SU-DHL-6 (cell line): ENCODE measurements around the gene CLDN10.

Source experiments
- H2AFZ ChIP-seq: fragments of 200-600 bp; sonication (generic); 2 replicates; pipeline ENCODE4 v1.6.1; 2014; ENCODE audit warnings: low read depth, mild to moderate bottlenecking, moderate library complexity, mixed read lengths, antibody characterized with exemption, low read length; ENCODE audit not compliant: severe bottlenecking
- H3F3A ChIP-seq: fragments of 200-600 bp; shearing (Covaris generic); 2 replicates; pipeline ENCODE4 v1.6.0; 2016; ENCODE audit warnings: antibody characterized with exemption, mild to moderate bottlenecking; ENCODE audit not compliant: insufficient read depth
- H3K27ac ChIP-seq: fragments of 200-600 bp; sonication (generic); 2 replicates; pipeline ENCODE4 v1.5.1; 2016; ENCODE audit warnings: low read depth, mild to moderate bottlenecking, low read length, moderate library complexity, mixed read lengths
- H3K27me3 ChIP-seq: fragments of 200-600 bp; sonication (generic), shearing (Covaris generic); 2 replicates; pipeline ENCODE4 v1.6.0; 2014; ENCODE audit warnings: mild to moderate bottlenecking, low read length
- H3K36me3 ChIP-seq: fragments of 200-600 bp; sonication (generic); 2 replicates; pipeline ENCODE4 v1.6.1; 2014; ENCODE audit warnings: mild to moderate bottlenecking, low read length, mixed read lengths
- H3K4me2 ChIP-seq: fragments of 300-600, 200-600 bp; shearing (Covaris generic), sonication (generic); 2 replicates; pipeline ENCODE4 v1.6.0; 2014; ENCODE audit warnings: low read length, low read depth, mild to moderate bottlenecking; ENCODE audit not compliant: poor library complexity, severe bottlenecking
- H3K4me3 ChIP-seq: fragments of 200-600 bp; sonication (generic); 2 replicates; pipeline ENCODE4 v1.5.1; 2014; ENCODE audit warnings: antibody characterized with exemption, low read length, mild to moderate bottlenecking, mixed read lengths; ENCODE audit not compliant: insufficient read depth, poor library complexity, severe bottlenecking
- H3K79me2 ChIP-seq: fragments of 200-600 bp; sonication (generic); 2 replicates; pipeline ENCODE4 v1.6.1; 2014; ENCODE audit warnings: mild to moderate bottlenecking, low read length, moderate library complexity; ENCODE audit not compliant: insufficient read depth
- H3K9ac ChIP-seq: fragments of 200-600 bp; sonication (generic); 2 replicates; pipeline ENCODE4 v1.7.0; 2014; ENCODE audit warnings: mild to moderate bottlenecking, low read length
- H3K9me2 ChIP-seq: fragments of 200-600 bp; sonication (generic); replicated peaks from 2 replicates; pipeline ENCODE4 v1.6.1; 2014; ENCODE audit warnings: low read length; ENCODE audit not compliant: insufficient read depth
- H3K9me3 ChIP-seq: fragments of 200-600 bp; sonication (generic); 2 replicates; pipeline ENCODE4 v1.6.1; 2014; ENCODE audit warnings: low read length, mixed read lengths; ENCODE audit not compliant: insufficient read depth
- H4K20me1 ChIP-seq: fragments of 200-600 bp; sonication (generic); 2 replicates; pipeline ENCODE4 v1.6.1; 2014; ENCODE audit warnings: low read depth, mild to moderate bottlenecking, antibody characterized with exemption, low read length, moderate library complexity, mixed read lengths
- EZH2phosphoT487 ChIP-seq: fragments of 200-600 bp; sonication (generic), shearing (Covaris generic); conservative IDR thresholded peaks from 2 replicates; pipeline ENCODE4 v1.6.1; 2018; ENCODE audit warnings: mild to moderate bottlenecking, antibody characterized with exemption, low read length, moderate library complexity, mixed read lengths
- TF ChIP-seq, protein P1 (sequence below): fragments of 200-600 bp; sonication (generic); IDR thresholded peaks from one replicate; pipeline ENCODE4 v1.5.1; 2017; ENCODE audit warnings: antibody characterized with exemption, mild to moderate bottlenecking, low read length, moderate library complexity; ENCODE audit not compliant: insufficient read depth, poor library complexity, severe bottlenecking

CLDN10 gene

DNA sequence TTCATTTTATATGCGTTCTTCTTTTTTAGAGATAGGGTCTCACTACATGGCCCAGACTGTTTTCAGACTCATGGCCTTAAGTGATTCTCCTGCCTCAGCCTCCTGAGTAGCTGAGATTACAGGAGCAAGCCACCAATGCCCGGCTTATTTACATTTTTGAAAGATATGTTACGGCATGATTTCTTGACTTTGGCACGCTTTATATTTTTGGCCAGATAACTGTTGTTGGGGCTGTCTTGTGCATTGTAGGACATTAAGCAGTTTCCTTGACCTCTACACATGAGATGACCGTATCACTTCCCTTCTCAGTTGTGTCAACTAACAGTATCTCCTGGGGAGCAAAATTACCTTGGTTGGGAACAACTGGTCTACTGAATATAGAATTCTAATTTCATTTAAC is 28.9 kb upstream of the CLDN10 start:
- TF ChIP-seq, protein P1, sequence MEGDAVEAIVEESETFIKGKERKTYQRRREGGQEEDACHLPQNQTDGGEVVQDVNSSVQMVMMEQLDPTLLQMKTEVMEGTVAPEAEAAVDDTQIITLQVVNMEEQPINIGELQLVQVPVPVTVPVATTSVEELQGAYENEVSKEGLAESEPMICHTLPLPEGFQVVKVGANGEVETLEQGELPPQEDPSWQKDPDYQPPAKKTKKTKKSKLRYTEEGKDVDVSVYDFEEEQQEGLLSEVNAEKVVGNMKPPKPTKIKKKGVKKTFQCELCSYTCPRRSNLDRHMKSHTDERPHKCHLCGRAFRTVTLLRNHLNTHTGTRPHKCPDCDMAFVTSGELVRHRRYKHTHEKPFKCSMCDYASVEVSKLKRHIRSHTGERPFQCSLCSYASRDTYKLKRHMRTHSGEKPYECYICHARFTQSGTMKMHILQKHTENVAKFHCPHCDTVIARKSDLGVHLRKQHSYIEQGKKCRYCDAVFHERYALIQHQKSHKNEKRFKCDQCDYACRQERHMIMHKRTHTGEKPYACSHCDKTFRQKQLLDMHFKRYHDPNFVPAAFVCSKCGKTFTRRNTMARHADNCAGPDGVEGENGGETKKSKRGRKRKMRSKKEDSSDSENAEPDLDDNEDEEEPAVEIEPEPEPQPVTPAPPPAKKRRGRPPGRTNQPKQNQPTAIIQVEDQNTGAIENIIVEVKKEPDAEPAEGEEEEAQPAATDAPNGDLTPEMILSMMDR, result no peak
- TF ChIP-seq EZH2phosphoT487, result no peak
- H3K4me2 ChIP-seq, result no peak overlapping the region
- no peaks in the 10 kb centered on the region for H3K9me3 ChIP-seq
- H3K27ac ChIP-seq, result no peak overlapping the region
- H3K27me3 ChIP-seq, result no peaks in the 10 kb centered on the region
- H3K9me2 ChIP-seq, result no peaks in the 10 kb centered on the region
- no peaks in the 10 kb centered on the region for H3K36me3 ChIP-seq
- no peaks in the 10 kb centered on the region for H3K79me2 ChIP-seq
- no peak overlapping the region for H3K4me3 ChIP-seq
- H4K20me1 ChIP-seq, result no peaks in the 10 kb centered on the region; the same call in 1 of the 2 replicates
- no peak overlapping the region for H3K9ac ChIP-seq
- H3F3A ChIP-seq, result no peaks in the 10 kb centered on the region
- H2AFZ ChIP-seq, result no peak overlapping the region

DNA sequence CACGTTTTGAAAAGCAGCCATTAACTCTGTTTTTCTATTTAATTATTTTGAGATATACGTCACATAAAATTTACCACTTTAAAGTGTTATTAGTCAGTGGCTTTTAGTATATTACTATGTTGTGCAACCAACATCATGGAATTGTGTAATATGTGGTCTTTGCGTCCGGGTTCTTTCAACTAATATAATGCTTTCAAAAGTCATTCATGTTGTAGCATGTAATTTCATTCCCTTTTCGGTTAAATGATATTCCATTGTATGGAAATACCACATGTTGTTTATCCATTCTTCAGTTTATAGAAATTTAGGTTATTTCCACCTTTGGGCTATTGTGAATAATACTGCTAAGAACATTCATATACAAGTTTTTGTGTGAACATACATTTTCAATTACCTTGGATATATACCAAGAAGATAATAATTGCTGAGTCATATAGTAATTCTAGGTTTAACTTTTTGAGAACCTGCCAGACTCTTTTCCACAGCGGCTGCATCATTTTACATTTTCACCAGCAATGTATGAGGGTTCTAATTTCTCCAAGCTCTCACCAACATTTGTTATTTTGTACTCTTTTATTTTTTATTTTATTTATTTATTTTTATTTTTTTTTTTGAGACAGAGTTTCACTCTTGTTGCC is 28.1 kb upstream of the CLDN10 start:
- H3K36me3 ChIP-seq, result no peaks in the 10 kb centered on the region
- H3K27ac ChIP-seq, result no peak overlapping the region
- H3F3A ChIP-seq, result no peaks in the 10 kb centered on the region

DNA sequence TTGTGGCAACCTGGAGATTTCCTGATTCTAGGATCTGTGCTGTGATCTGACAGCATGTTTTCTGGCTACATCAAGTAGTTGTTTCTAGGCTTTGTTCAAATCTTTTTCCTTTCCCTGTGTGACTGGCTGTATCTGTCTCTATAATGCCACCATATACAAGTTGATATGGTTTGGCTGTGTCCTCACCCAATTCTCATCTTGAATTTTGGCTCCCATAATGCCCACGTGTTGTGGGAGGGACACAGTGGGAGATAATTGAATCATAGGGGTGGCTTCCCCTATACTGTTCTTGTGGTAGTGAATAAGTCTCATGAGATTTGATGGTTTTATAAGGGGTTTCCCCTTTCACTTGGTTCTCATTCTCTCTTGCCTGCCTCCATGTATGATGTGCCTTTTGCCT is 24.6 kb upstream of the CLDN10 start:
- Histone ChIP-seq H3K9me2 (no peaks in the 10 kb centered on the region), H3K4me2 (no peak overlapping the region), H4K20me1 (no peaks in the 10 kb centered on the region), H2AFZ (no peak overlapping the region), H3K27me3 (no peaks in the 10 kb centered on the region), H3F3A (no peaks in the 10 kb centered on the region), H3K4me3 (no peak overlapping the region), H3K79me2 (no peaks in the 10 kb centered on the region), H3K9me3 (0 out of 2 replicates have a peak, but pooled peaks cover 3% of the 10 kb centered on the region), H3K27ac (no peak overlapping the region), H3K9ac (no peak overlapping the region), H3K36me3 (no peaks in the 10 kb centered on the region)
- TF ChIP-seq EZH2phosphoT487, result no peak
- TF ChIP-seq, protein P1, result no peak

More for the DNA sequence above, 28.1 kb upstream of the CLDN10 start:
- no peaks in the 10 kb centered on the region for H3K79me2 ChIP-seq
- H3K9ac ChIP-seq, result no peak overlapping the region
- H3K27me3 ChIP-seq, result no peaks in the 10 kb centered on the region
- H3K4me3 ChIP-seq, result no peak overlapping the region
- H4K20me1 ChIP-seq, result no peaks in the 10 kb centered on the region; the same call in 1 of the 2 replicates
- 0 out of 2 replicates have a peak, but pooled peaks cover 2% of the 10 kb centered on the region for H3K9me3 ChIP-seq
- TF ChIP-seq, protein P1, result no peak
- TF ChIP-seq EZH2phosphoT487, result no peak
- no peaks in the 10 kb centered on the region for H3K9me2 ChIP-seq
- no peak overlapping the region for H2AFZ ChIP-seq
- no peak overlapping the region for H3K4me2 ChIP-seq
